HEK293T (cell line): ENCODE results near the gene TSPAN5.

Source experiments
- ARNT ChIP-seq: fragments of 450-650 bp; IDR thresholded peaks from 2 replicates; pipeline ENCODE4 v1.6.1; 2017; ENCODE audit warnings: mild to moderate bottlenecking
- BHLHE40 ChIP-seq: fragments of 450-650 bp; IDR thresholded peaks from 2 replicates; pipeline ENCODE4 v1.6.1; 2016; ENCODE audit warnings: mild to moderate bottlenecking, moderate library complexity, borderline replicate concordance
- CTBP1 ChIP-seq: fragments of 450-650 bp; IDR thresholded peaks from 2 replicates; pipeline ENCODE4 v1.6.1; 2016; ENCODE audit warnings: borderline replicate concordance
- ELF4 ChIP-seq: fragments of 450-650 bp; IDR thresholded peaks from 2 replicates; pipeline ENCODE4 v1.6.1; 2017; ENCODE audit warnings: antibody characterized with exemption
- FOXA1 ChIP-seq: fragments of 450-650 bp; IDR thresholded peaks from 2 replicates; pipeline ENCODE4 v1.6.1; 2016; ENCODE audit warnings: mild to moderate bottlenecking
- FOXK2 ChIP-seq: fragments of 450-650 bp; IDR thresholded peaks from 2 replicates; pipeline ENCODE4 v1.6.1; 2016; ENCODE audit warnings: mild to moderate bottlenecking
- FOXM1 ChIP-seq: fragments of 450-650 bp; IDR thresholded peaks from 2 replicates; pipeline ENCODE4 v1.6.1; 2017; ENCODE audit warnings: mild to moderate bottlenecking, borderline replicate concordance
- PKNOX1 ChIP-seq: fragments of 450-650 bp; IDR thresholded peaks from 2 replicates; pipeline ENCODE4 v1.6.1; 2016
- SP1 ChIP-seq: fragments of 450-650 bp; IDR thresholded peaks from 2 replicates; pipeline ENCODE4 v1.6.1; 2017
- SUZ12 ChIP-seq: fragments of 450-650 bp; IDR thresholded peaks from 2 replicates; pipeline ENCODE4 v1.6.1; 2016; ENCODE audit warnings: mild to moderate bottlenecking
- ZNF384 ChIP-seq: fragments of 450-650 bp; IDR thresholded peaks from 2 replicates; pipeline ENCODE4 v1.6.1; 2016

GRCh38 chr4:98476891-98477290 lies 181.5 kb downstream of the TSPAN5 start:
- TF ChIP-seq SUZ12 (no peak), FOXM1 (no peak), FOXA1 (no peak), PKNOX1 (no peak), ZNF384 (no peak), BHLHE40 (no peak), FOXK2 (no peak), CTBP1 (no peak), ELF4 (no peak), SP1 (no peak), ARNT (no peak)
